Jurkat, Clone E6-1 (cell line): ENCODE results near the gene CIAO3.

Experiments used
- DNase-seq: peaks from one replicate; pipeline ENCODE4 v3.0.0-alpha.2; 2011; ENCODE audit warnings: low read depth, low spot score
- H3K4me3 ChIP-seq: 2 replicates; pipeline ENCODE4 v1.5.1; 2011; ENCODE audit warnings: mild to moderate bottlenecking, low read length, control low read depth, moderate library complexity

The CIAO3 gene

DNA sequence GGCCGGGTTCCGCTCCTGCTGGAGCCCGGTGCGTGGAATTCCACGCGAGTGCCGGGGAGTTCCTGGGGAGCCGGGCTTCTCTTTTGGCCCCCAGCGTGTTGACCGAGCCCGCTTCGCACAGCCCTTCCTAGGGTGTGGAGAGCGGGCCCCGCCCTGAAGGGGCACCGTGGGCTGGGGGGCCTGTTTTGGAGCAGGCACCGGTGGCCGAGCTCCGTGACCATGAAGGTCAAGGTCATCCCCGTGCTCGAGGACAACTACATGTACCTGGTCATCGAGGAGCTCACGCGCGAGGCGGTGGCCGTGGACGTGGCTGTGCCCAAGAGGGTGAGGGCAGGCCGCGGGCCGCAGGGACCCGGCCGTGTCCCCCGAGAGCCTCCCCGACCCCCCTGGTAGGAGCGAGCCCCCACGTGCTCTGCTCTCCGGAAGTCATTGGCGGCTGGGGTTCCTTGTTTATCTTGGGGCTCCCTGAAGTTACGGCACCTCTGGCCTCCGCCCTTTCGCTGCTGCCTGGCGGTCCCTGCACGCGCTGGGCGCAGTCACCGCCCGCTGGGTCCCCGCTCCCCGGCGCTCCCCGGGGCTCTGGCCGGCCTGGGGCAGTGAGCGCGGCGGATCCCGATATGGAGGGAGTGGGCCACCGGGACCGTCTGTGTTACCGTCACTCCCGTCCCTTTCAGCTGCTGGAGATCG, 13.4 kb downstream of the CIAO3 start:
- H3K4me3 ChIP-seq: peak overlapping the region; percentile 64
- DNase-seq: no peak

GRCh38 chr16:726438-727290, 14.1 kb downstream of the CIAO3 start, which contains the start of the genes CCDC78 and HAGHL:
Gene CCDC78, minus strand, starts transcription at chr16:726443. Its CDS starts 76 bp downstream, at chr16:726367.
Gene HAGHL, plus strand, starts transcription at chr16:727106. Its CDS starts 404 bp downstream, at chr16:727510.
- H3K4me3 ChIP-seq: peak within 1 kb of the TSS; percentile 64
- DNase-seq: no peak

DNA sequence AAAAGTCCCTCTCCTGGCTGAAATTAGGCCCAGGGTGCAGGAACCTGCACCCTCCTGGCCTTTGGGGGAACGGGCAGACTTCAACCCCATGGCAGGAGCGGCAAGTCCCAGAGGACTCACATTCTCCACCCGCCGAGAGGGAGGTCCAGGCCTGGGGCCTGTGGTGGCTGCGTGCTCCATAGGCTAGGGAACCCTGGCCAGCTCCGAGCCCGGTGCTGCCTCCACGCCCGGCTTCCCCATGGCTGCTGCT, 14.7 kb downstream of the CIAO3 start:
- no peak for DNase-seq
- no peak overlapping the region for H3K4me3 ChIP-seq

DNA sequence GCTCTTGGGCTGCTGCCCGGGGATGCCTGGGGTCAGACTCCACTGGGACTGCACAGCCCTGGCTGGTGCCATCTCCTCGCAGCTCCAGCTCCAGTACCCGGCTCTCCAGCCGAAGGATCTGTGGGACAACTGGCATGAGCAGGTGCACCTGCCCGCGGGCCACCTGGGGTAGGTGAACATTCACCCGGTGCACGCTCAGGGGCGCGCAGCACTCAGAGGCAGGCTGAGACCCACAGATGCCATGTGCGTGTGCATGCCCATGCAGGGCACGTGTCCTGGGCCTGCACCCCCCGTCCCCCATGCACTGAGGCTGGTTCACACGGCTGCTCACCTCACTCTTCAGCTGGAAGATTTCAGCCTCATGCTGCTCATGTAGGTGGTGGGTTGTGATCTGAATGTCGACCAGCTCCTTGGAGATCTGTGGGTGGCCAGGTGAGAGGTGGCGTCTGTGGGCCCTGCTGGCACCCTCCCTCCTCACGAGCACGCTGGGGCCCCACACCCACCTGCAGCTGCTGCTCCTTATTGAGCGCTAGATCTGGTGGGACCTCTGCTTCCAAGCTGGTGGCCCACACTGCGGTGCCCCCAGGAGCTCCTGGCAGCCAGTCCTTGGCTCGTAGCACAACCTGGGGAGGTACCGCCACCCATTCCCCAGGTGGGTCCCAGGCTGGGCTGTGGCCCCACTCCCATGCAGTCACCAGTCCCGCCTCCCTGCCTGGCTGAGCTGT, 15.2 kb downstream of the CIAO3 start:
- H3K4me3 ChIP-seq: no peak overlapping the region
- no peak for DNase-seq

DNA sequence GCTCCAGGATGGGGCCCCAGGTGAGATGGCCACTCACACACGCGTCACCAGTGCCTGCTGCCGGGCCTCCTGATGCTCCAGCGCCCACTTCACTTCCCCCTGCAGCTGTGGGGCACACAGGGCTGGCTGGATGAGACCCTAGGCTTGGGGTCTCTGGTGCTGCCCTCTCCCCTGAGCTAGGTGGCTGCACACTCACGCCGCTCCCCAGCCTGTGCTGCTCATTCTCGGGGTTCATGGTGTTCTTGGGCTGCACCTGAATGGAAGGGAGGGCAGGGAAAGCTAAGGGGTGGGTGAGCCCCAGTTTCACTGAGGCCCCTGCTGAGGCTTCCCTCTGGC, 15.8 kb downstream of the CIAO3 start:
- DNase-seq: no peak
- H3K4me3 ChIP-seq: no peak overlapping the region

- peak; percentile 82 for DNase-seq
- H3K4me3 ChIP-seq: no peak overlapping the region
These were observed 16.4 kb downstream of the CIAO3 start for GRCh38 chr16:724188-725040.

- DNase-seq: no peak
- no peak overlapping the region for H3K4me3 ChIP-seq
These were observed 17.1 kb downstream of the CIAO3 start for GRCh38 chr16:723695-724094.

DNA sequence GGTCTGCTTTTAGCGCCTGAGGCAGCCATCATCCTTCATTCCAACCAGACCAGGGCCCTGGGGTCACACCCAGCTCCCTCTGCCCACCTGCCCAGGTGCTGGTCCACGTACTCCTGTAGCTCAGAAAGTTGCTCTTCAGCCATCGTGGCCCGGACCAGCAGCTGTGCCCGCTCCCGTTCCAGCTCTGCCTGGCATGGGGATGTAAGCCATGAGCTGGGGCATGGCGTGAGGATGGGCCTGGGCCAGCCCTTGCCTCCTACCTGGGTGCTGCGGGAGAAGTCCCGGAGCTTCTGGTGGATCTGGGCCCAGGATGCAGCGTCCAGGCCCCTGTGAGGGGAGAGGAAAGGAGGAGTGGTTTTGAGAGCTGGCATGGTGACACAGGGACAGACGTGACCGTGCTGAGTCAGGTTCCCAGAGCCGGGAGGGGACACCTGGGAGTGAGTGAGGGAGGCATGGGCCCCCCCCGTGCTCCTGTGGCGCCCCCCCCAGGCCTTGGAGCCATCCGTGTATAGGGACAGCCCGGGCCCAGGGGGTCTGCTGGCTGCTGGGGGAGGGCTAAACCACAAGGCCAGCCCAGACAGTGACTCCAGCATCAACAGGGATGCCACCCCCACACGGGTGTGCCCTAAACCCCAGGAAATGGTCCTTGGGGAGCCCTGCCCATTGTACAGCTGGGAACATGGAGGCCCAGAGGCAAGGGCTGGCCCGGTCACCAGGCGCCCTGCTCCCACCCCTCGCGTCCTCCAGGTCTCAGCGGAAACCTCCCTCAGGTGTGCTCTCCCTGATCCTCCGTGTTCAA, 17.8 kb downstream of the CIAO3 start:
- H3K4me3 ChIP-seq: peak overlapping the region; percentile 54
- DNase-seq: no peak

GRCh38 chr16:721765-722540, 18.8 kb downstream of the CIAO3 start:
- no peak for DNase-seq
- peak overlapping the region; percentile 54 for H3K4me3 ChIP-seq

GRCh38 chr16:720990-721764, 19.6 kb downstream of the CIAO3 start, which contains the start of gene ANTKMT:
Gene ANTKMT, plus strand, starts transcription at chr16:721146. Its CDS starts 129 bp downstream, at chr16:721275.
- peak within 1 kb of the TSS; percentile 73 for H3K4me3 ChIP-seq
- peak; percentile 84 for DNase-seq

DNA sequence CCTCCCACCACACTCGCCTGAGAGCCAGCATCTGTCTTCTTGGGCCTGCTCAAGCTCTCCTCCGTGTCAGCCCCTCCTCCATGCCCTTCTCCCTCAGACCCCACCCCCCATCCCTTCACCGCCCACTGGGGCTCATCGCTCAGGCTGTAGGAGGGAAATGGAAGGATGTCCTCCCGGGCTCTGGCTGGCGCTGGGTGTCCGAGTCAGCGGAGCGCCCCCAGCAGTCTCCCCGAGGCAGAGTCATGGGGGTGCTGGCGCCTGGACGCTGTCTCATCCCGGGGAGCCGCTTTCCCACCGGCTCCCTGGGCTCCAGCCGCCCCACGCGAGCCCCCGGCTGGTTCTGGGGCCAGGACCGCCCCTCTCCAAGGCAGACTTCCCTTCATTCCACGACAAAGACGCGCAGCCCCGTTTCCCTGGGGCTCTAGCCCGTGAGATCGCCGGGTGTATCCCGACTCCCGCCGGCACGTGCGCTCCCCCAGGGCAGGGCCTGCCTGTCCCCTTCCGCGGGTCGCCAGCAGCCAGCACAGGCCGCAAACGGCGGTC, 20.3 kb downstream of the CIAO3 start:
- H3K4me3 ChIP-seq: peak overlapping the region; percentile 73

DNA sequence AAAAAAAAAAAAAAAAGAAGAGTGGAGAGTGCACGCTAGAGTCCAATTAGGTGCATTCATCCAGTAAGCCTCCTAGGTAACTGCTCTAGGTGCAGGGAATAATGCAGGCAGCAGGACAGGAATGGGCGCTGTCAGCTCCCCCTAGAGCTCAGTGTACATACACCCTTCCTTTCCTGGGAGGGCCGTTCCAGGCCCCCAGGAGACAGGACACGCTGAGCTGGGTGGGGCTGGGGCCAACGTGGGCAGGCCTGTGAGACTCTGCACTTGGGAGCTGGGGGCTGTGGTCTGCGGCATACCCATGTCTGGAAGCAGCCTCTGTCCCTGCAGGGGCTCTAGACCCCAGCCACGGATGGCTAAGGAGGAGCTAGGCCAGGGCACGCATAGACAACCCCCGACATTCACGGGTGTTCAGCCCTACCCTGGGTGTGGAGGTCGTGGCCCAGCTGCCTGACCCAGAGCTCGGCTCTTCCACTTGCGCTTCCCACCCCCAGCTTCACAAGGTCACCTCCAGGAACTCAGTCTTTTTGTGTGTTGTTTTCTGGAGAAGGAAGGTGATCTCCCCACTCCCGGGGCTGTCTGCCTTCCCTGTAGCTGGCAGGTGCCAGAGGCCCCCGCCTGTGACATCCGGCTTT, 20.9 kb downstream of the CIAO3 start:
- DNase-seq: peak; percentile 37
- peak overlapping the region; percentile 73 for H3K4me3 ChIP-seq

More for the DNA sequence above, 20.3 kb downstream of the CIAO3 start:
- peak; percentile 89 for DNase-seq

DNA sequence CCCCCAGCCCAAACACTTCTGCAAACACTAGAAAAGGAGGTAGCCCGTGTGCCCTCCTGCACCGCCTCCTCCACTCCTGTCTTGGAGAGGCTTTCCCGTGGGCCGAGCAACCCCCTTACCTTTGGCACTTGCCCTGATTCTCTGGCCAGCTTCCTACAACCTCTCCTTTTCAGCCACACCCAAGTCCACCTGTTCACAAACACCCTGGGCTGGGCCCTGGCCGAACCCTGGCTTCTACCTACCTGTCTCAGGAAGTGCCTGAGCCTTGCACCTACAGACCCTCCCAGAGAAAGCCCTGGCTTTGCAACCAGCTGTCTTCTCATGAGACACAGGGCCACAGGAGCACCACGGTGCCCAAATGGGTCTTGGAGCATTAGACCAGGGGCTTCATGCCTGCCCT, 21.9 kb downstream of the CIAO3 start:
- no peak overlapping the region for H3K4me3 ChIP-seq

DNA sequence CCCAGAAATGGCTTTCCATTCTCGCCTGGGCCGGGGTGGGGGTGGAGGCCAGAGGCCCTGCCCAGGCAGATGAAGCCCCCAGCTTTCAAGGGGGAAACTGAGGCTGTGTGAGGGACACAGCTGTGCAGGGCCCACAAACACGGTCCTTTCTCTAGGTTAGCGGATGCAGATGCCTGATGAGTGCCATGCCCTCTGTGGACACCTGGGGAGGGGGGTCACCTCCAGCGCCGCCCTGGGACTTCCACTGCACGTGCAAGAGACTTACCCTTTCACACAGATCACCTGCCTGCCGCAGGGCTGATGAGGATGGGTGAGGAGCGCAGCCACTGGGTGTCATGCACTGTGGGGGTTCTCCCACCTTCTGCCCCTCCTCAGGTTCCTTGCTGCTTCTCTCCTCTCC, 22.4 kb downstream of the CIAO3 start:
- no peak for DNase-seq
- H3K4me3 ChIP-seq: no peak overlapping the region

More for the DNA sequence above, 21.9 kb downstream of the CIAO3 start:
- no peak for DNase-seq

DNA sequence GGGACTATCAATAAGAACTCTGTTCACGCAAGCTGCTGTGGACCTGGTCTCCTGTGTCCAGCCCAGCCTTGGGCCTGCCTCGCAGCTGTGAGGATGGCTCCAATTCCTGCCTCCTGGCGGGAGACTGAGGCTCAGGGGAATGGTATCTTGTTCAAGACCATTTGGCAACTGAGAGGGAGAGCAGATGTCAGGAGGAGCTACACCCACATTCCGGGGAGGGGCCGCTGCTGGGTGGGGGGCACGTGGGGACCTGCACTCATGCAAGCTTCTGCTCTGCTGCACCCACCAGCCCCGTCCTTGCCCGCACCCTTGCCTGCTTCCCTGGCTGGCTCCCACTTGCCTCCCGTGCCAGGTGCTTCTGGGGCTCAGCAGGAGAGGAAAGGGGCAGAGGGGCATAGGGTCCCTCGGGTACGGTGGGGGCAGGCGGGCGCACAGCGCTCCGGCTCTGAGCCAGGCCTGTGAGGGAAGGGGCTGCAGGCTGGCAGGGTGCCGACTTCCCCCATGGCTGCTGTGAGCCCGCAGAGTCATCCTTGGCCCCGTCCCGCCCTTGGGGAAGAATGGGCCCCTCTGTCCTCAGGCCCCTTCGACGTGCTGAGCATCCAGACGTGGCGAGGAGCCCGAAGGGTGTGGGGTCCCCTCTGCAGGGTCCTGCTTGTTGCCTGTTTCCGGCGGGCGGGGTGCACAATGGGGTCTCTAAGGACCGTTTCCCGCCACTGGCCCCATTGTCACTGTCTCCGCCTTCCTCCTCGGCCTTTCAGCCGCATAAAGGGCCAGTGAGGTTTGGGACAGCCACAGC, 23.1 kb downstream of the CIAO3 start:
- DNase-seq: no peak
- H3K4me3 ChIP-seq: no peak overlapping the region
